Cerebellar nuclear complex (tissue), 1 donor: Measurements from ENCODE around the gene ICAM1.
A peak's percentile ranks its signal among the peaks of the same experiment; 100 is the strongest.

Source experiments
- DNase-seq, 2 experiments: peaks; one replicate each; lab custom pipeline; 2025; lab: John Stamatoyannopoulos, UW

Gene ICAM1

DNA sequence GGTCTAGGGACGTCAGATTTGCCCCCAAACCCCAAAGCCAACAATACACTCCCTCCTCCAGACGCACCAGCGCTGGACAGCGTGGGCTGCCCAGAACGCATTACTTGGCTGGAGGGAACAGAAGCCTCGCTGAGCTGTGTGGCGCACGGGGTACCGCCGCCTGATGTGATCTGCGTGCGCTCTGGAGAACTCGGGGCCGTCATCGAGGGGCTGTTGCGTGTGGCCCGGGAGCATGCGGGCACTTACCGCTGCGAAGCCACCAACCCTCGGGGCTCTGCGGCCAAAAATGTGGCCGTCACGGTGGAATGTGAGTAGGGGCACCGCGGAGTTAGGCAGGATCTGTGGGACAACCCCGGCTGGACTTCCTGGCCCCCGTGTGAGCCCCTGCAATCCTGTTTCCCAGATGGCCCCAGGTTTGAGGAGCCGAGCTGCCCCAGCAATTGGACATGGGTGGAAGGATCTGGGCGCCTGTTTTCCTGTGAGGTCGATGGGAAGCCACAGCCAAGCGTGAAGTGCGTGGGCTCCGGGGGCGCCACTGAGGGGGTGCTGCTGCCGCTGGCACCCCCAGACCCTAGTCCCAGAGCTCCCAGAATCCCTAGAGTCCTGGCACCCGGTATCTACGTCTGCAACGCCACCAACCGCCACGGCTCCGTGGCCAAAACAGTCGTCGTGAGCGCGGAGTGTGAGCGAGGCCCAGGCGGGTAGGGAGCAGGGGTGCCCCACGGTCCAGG, 22.9 kb downstream of the ICAM1 start:
- no peak for DNase-seq

DNA sequence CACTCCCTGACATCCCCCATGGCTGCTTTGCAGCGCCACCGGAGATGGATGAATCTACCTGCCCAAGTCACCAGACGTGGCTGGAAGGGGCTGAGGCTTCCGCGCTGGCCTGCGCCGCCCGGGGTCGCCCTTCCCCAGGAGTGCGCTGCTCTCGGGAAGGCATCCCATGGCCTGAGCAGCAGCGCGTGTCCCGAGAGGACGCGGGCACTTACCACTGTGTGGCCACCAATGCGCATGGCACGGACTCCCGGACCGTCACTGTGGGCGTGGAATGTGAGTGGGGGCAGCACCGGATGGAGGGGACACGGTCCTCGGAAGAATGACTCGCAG, 23.4 kb downstream of the ICAM1 start:
- no peak for DNase-seq

DNA sequence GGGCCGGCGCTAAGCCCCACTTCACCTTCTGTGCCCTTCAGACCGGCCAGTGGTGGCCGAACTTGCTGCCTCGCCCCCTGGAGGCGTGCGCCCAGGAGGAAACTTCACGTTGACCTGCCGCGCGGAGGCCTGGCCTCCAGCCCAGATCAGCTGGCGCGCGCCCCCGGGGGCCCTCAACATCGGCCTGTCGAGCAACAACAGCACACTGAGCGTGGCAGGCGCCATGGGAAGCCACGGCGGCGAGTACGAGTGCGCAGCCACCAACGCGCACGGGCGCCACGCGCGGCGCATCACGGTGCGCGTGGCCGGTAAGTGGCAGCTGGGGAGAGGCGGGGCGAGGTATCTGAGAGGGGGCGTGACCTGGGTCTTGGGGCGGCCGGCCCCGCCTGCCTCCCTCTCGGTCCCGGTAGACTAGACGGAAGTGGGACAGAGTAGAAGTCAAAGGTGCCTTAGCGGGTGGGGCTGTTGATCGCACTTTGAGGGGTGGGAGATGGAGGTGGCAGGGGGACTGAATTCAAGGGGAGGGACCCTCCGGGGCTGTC, 24.5 kb downstream of the ICAM1 start:
- DNase-seq = no peak

DNA sequence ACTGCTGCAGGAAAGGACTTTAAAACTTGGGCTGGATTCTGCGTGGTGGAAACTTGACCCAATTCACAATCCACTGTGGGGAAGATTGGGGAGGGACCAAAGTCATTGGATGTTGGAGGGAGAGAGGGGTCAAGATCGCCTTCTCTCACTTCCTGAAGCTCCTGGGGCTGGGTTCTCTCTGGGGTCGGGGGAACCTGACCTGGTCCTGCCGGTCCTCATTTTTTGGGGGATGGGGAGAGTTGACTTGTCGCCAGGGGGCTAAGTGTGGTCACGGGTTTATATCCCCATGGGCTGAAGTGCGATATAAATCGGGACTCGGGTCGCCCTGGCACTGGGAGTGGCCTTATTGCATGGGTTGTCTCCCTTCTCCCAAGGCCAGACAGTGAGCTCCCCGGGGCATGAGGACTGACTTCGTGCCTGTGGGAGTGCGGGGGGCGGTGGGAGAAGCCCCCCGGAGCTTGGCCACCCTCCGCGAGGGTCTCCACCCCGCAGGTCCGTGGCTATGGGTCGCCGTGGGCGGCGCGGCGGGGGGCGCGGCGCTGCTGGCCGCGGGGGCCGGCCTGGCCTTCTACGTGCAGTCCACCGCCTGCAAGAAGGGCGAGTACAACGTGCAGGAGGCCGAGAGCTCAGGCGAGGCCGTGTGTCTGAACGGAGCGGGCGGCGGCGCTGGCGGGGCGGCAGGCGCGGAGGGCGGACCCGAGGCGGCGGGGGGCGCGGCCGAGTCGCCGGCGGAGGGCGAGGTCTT, 25.1 kb downstream of the ICAM1 start:
- no peak for DNase-seq

DNA sequence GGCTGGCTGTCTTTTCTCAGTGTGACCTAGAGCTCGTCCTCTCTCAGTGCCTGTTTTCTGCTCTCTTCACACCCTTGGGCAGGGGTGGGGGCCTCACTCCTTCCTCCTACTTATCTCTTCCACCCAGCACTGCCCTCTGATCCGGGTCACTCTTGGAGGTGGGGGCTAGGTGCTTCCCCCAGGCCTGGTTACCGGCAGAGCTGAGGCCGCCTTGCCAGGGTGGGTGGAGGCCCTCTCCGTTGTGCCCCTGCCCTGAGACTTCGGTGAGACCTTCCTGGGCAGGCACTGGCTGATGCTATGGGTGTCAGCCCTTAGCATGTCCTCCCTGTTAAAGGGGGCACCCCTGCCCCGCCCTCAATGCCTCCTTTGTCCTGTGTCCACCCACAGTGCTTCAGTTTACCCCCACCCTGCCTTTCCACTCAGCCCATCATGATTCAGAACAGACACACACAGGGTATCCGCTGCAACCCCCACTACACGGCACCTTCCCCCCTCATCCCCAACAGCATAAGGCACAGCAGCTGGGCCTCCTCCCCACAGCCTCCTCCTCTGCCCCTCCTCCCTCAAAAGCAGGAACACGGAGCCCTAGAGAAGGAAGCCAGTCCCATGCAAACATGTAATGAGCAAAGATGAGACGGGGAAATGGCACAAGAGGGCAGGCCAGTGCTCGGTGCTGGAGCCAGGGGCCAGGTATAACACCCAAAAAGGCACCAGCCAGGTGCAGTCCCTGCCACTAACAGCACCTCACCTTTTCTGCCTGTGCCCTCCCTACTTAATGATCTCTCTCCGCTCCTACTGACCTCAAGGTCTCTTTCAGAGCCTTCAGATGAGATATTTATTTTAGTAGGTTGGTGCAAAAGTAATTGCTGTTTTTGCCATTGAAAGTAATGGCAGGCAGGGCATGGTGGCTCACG, 28.9 kb downstream of the ICAM1 start:
- DNase-seq = no peak

DNA sequence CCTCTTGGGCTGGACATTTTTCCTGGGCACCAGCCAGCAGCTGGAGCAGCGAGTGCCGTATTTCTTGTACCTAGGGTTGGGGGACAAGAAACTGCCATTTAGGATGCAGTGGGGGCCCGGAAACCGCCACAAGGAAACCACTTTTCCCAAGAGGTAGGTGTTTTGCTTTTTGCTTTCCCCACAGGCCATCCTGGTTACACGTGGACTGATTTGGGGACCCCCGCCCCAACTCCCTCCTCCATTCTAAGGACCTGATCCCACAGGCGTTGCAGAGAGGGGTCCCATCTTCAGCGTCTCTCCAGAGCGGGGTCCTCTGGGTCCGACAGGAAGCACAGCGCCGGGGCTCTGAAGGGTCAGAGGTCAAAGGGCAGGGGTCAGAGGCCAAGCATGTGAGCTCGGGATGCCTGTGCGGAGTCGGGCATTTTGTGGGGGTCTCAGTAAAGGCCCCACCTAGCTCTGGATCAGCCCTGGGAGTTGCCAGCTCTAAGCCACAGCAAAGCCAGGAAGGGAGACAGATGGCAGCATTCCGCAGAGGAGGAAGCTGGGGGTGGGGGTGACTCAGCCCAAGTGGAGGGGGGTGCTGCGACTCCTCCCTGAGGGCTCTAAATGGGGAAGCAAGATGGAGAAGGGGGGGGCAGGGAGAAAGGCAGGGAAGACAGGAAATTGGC, 34.4 kb downstream of the ICAM1 start:
- DNase-seq = no peak

DNA sequence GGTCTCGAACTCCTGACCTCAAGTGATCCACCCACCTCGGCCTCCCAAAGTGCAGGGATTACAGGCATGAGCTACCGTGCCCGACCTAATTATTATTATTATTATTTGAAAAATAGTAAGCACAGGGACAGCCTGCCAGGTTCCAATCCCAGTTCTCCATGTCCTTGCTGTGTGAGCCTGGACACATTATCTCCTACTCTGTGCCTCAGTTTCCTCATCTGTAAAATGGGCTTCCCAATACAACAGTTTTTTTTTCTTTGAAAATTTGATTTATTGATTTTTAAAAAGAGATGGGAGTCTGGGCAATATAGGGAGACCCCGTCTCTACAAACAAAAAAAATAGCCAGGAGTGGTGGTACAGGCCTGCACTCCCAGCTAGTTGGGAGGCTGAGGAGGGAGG, 35.4 kb downstream of the ICAM1 start:
- DNase-seq = no peak

DNA sequence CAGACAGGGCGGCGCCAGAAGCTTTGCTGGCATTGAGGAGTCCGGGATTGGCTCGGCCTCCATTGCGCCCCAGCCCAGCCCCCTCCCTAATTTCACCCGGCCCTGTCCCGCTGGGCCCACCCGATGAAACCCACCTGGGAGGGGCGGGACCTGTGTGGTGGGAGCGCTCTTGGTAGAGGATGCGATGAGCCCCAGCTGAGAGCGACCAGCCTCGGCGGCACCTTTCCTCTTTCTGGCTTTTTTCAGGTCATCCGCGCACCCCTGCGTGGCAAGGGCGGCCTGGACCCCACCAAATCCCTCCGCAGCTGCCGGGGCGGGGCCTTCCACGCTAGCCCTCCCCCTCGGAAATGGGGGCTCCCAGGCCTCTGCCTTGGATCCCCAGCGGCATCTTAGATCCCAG, 38.5 kb downstream of the ICAM1 start, which contains the start of gene ZGLP1:
TSS of gene ZGLP1 (minus strand) at position 393 of the 400 bp plus-strand sequence.
- DNase-seq = no peak

DNA sequence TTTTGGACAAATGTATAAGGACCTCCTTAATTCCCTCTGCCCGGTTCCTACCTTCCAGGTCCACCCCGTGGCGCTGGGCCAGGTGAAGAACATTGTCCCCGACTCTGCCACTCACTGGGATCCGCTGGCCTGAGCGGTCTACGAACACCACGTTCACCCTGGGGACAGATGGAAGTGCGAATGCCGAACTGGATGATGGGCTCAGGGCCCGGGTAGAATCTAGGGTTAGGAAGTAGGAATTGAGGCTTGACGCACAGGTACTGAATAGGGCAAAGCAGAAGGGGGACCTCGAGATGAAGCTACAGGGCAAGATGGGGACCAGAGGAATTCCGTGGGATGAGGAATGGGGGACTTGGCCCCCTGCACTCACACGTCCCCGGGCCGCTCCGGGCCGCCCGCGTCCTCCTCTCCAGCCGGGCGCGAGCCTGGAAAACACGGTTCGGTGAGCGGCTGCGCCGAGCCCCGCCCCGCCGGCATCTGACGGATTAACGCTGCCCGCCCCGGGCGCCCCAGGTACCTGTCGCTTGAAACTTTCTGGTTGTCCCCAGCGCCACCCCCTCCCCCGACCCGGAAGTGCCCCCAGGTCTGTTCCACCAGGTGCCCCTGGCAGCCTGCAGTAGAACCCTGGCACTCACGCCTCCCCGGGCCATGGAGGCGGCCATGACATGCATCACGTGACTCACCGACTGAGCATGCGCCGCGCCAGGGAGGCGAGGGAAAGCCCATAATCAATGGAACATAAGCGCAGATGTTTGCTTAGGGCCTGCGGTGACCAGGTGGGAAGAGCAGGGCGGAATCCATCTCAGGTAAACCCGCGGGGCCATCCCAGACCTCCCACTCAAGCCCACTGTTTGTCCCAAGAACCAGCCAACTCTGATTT, 44.7 kb downstream of the ICAM1 start, which contains the start of gene FDX2:
TSS of gene FDX2 (minus strand) at position 681 of the 880 bp plus-strand sequence. CDS start at position 662, 19 bp downstream.
- DNase-seq = peak in 1 of 2 experiments; percentile 59

DNA sequence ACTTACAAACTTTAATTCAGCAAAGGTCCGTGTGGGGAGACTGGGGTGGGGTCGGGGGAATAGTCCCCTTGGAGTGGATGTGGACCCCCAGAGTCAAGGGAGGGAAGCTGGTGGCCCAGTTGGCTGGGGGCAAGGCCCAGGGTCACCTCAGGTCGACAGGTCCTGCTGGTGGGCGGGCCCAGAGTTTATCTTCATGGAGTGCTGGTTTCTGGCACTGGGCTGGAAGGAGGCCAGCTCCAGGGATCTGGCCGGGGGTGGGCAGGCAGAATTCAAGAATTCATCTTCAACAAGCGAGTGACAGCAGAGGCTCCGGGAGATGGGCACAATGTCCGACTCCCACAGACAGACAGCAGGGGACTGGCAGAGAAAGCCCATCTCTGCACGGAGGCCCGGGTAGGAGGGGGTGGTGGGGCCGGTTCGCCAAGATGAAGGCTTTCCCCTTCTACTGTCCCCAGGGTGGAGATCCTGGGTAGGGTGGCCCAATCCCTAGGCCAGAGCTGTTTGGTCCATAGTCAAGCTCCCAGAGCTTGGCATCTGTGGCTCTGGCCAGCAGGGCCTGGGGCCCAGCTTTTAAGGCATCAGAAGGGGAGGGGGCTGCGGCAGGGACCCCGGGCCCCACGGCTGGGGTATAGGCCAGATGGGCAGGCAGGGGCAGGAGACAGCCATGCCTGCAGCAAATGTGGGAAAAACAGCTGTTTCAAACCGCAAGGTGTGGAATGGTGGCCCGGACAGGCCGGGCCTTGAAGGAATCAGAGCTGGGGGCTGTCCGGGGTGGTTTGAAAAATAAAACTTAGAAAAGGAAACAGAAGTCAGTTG, 45.5 kb downstream of the ICAM1 start:
- DNase-seq = no peak

DNA sequence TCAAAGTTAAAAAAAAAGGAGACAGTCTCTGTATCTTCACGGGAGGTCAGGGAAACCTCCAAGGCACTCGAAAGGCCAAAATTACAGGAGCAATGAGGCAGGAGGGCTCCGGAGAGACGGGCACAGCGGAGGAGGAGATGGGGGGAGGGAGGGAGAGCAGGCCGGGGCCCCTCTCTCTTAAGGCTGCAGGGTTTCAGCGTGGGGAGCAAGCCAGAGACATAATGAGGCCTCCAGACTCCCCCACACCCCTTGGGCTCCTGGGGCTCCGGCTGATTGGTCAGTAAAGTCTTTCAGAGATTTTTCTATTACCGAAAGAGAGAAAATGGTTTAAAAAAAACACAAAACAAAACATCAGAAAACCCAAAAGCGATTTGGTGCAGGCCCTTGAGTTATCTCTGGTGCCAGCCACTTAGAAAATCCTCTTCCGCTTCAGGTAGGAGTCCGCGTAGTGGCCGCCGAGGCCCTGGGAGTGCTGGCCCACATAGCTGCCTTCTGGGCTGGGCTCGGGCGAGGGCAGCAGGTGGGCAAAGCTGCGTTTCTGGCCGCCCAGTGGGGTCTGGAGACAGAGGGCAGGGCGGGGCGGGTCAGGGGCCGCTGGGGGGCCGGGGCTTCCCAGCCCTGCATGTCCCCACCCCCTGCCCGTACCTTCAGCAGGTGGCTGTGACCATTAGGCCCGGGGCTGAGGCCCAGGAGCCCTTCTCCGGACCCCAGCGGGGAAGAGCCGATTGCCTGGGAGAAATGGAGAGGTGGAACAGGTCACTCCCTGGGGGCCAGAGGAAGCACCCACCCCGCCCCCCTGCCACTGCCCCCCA, 46.3 kb downstream of the ICAM1 start:
- no peak for DNase-seq

DNA sequence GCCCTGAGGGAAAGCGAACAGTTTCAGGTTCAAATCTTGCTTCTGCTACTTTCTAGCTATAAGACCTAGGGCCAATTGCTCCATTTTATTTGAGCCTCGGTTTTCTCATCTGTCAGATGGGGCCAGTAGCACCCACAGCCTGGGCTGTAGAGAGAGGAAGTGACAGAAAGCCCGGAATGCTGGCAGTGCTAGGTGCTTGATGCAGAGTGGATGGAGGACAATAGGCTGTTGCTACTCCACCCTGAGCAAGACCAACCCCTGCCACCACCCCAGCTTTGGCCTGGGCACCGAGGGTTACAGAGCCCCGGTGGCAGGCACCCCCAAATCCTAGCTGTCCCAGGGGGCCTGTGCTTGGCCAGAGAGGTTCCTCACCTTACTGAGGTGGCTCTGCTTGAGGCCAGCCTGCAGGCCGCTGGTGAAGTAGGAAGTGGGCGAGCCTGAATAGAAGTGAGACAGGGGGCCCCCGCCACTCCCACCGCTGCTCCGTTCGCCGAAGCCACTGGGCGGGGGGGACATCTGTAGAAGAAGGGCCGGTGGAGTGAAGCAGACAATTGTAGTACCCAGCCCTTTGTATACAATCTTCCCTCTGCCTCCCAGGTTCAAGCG, 47.0 kb downstream of the ICAM1 start:
- DNase-seq = no peak

DNA sequence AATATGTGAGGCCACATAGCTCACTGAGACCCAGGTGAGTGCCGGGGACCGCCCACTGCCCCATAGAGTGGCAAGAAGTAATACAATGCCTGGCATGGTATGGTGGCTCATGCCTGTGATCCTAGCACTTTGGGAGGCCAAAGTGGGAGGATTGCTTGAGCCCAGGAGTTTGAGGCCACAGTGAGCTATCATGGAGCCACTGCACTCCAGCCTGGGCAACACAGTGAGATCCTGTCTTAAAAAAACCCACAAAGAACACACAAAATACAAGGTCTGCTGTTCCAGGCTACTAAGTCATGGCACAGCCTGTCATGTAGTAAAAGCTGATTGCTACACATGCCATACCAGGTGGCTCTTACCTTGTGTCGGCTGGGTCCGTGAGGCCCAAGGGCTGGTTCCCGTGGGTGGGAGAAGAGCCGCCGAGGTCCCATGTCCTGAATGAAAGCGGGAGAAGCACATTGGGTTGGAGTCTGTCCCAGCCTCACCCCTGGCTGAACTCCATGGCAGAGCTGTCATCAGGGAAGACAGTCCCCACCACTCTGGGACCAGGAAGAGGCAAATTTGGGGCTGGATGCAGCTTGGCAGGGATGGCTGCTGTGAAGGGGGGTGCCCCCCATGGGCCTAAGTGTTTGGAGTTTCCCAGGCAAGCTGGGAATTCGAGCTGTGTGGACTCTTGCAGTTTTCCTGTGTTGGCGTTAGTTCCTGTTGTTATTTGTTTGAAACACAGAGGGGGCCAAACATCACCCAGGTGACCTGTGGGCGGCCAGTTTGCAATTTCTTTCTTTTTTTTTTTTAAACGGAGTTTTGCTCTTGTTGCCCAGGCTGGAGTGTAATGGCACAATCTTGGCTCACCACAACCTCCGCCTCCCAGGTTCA, 48.1 kb downstream of the ICAM1 start:
- no peak for DNase-seq

DNA sequence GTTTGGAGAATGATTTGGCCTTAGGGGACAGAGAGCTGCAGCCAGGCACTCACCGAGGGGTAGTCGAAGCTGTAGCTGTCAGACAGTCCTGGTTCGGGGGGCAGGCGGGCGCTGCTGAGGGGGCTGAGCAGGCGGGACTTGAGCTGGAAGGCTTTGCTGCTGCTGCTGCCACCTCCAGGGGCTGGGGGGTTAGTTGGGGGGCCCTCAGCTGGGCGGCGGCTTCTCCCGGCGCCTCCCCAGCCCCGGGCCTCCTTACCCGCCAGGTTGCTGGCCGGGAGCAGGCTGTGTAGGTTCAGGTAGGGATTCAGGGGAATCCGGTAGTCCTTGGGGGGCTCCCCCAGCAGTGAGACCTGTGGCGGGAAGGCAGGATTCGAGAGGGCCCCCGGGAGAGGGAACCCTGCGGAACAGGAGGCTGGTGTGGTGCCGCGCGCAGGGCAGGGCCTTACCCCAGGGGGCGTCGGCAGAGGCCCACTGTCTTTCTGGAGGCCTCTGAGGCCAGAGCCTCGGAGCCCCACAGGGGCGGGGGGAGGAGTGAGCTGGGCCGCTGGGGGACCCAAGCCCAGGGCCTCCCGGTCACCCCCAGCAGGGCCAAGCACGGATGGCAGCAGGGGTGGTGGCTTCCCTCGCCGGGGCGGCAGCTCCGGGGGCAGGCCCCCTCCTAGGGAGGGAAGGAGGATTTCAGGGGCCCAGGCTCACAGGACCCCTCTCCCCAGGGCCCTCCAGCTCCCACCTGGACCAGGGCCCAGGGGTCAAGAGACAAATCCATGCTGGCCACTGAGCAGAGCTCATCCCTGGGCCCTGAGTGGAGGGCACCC, 49.9 kb downstream of the ICAM1 start:
- no peak for DNase-seq

DNA sequence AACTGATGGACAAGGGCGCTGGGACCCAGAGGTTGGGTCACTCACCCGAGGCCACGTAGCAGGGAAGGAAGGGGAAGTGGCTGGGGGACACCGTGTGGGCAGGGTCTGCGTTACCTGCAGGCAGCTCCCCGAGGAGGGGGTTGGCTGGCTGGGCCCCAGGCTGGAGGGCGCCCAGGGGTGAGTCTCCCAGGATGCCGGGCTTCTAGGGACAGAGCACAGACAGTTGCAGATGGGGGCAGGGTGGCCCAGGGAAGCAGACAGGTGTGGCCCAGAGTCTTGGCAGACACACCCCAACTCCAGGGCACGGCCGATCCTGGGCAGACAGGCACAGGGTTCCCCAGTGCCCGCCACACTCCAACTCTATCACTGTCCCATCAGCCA, 50.5 kb downstream of the ICAM1 start:
- DNase-seq = no peak
